ENCODE measurements around the gene SLC5A11.
"Not testable (repeated sequence)": the region's sequence is repeated elsewhere in the genome, so short reads cannot be mapped to it uniquely, and the experiment has no call there.

Gene SLC5A11

DNA sequence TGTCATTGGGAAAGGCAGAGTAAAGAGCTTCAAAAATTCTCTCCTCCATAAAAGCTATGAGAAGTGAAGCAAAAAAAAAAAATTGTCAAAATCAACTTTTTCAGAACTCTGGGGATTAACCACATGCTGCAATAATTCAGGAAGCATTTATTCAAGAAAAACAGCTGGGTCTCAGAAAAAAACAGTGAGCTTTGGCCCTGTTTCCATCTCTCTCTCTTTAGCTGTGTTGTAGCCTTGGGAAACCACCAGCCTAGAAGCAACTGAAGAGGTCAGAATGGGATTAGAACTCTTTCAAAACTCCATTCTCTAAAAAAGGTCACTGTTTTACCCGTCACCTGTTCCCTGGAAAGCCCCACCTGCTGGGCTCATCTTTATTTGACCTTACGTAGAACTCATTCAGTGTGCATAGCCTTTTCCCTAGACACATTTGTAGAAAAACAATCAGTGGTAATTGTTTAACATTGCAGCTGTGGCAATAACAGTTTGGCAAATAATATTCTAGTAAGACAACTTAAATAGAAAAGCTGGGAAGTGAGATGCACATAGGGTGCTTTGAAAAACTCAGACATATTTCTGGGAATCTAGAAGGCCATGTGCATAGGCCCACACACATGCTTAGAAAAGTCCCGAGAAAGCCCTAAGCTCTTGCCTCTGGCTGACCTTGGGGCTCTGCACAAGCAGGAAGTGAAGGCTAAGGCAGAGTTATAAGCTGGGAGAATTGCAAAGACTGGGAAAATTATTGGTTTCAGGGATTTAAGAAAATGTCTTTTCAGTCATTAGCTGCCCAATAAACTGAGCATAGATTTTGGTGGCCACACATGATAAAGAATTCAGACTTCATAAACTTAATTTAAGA, 18.0 kb downstream of the SLC5A11 start:
- DNase-seq = no peak

GRCh38 chr16:24869033-24869432, 23.3 kb downstream of the SLC5A11 start:
- DNase-seq = no peak

- no peak for DNase-seq
Observed at GRCh38 chr16:24871891-24872290, 26.1 kb downstream of the SLC5A11 start.

DNA sequence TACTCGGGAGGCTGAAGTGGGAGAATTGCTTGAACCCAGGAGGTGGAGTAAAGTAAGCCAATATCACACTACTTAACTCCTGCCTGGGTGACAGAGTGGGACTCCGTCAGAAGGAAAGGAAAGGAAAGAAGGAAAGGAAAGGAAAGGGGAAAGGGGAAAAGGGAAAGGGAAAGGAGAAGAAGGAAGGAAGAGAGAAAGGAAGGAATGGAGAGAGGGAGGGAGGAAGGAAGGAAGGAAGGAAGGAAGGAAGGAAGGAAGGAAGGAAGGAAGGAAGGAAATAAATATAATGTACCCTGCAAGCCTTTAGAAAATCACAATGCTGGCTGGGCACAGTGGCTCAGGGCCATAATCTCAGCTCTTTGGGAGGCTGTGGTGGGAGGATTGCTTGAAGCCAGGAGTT, 27.3 kb downstream of the SLC5A11 start:
- DNase-seq = no peak

- no peak for DNase-seq
Observed at GRCh38 chr16:24875466-24875865, 29.7 kb downstream of the SLC5A11 start.

GRCh38 chr16:24876231-24876630, 30.5 kb downstream of the SLC5A11 start:
- no peak for DNase-seq

- no peak for DNase-seq
Observed at GRCh38 chr16:24879684-24880083, 33.9 kb downstream of the SLC5A11 start.

GRCh38 chr16:24883714-24884151, 38.0 kb downstream of the SLC5A11 start:
- peak; percentile 56 for DNase-seq

GRCh38 chr16:24887472-24887871, 41.7 kb downstream of the SLC5A11 start:
- no peak for DNase-seq

GRCh38 chr16:24890746-24891145, 45.0 kb downstream of the SLC5A11 start:
- no peak for DNase-seq

- peak; percentile 34 for DNase-seq
Observed at GRCh38 chr16:24896439-24896838, 50.7 kb downstream of the SLC5A11 start.

DNA sequence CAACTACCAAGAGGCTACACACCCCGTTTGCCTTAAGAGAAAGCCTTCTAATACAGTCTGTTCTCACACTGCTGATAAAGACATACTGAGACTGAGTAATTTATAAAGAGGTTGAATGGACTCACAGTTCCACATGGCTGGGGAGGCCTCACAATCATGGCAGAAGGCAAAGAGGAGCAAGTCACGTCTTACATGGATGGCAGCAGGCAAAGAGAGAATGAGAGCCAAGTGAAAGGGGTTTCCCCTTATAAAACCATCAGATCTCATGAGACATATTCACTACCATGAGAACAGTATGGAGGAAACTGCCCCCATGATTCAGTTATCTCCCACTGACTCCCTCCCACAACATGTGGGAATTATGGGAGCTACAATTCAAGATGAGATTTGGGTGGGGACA, 51.8 kb downstream of the SLC5A11 start:
- not testable (repeated sequence) for DNase-seq

DNA sequence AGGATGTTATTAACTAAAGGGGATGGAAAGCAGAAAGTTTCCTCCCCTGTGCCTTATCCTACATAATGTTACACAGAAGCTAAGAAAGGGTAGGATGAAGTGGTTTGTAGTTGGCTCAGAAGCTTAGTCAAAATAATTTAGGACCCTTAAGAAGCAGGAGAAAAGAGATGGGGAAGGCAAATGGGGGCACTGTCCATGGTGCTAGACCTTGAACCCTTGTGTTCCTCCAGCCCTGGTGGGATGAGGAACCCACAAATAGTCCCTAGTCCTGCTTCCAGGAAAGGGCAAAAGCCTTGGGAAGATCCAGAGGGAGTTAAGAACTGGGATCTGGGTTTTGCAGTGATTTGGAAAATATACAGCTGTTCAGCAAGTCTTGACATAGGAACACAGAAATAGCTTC, 54.5 kb downstream of the SLC5A11 start:
- DNase-seq = no peak

- no peak for DNase-seq
Observed at GRCh38 chr16:24906199-24906808, 60.5 kb downstream of the SLC5A11 start.

- DNase-seq = no peak
Observed at GRCh38 chr16:24906901-24907300, 61.1 kb downstream of the SLC5A11 start.

DNA sequence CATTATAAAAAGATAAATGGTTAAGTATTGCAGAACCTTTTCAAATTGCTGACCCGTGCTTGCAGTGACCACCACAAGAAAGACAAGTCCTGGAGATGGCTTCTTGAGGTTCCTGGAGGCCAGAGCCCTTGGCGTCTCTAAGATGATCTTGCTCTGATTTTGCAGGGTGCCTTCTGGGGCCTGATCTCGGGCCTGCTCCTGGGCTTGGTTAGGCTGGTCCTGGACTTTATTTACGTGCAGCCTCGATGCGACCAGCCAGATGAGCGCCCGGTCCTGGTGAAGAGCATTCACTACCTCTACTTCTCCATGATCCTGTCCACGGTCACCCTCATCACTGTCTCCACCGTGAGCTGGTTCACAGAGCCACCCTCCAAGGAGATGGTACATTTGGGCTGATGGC, 63.0 kb downstream of the SLC5A11 start:
- DNase-seq = no peak

- DNase-seq = no peak
Observed at GRCh38 chr16:24909856-24910255, 64.1 kb downstream of the SLC5A11 start.

DNA sequence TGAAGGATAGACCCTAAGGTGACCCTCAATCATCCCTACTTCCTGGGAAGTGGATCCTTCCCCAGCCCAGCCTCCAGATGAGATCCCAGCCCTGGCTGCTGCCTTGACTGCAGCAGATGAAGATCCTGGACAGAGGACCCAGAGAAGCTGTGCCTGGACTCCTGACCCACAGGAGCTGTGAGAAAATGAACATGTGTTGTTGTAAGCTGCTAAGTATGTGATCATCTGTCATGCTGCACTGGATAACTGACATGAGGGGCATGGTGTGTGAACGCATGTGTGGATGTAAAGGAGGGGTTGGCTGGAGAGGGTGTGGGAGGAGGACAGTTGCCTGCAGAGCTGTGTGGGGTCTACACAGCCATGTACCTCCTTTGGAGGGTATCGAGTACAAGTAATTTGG, 69.3 kb downstream of the SLC5A11 start:
- no peak for DNase-seq

- no peak for DNase-seq
Observed at GRCh38 chr16:24915576-24915975, 69.8 kb downstream of the SLC5A11 start.

- DNase-seq = no peak
Observed at GRCh38 chr16:24917236-24917635, 71.5 kb downstream of the SLC5A11 start.

GRCh38 chr16:24917891-24918290, 72.1 kb downstream of the SLC5A11 start:
- DNase-seq = no peak

GRCh38 chr16:24918641-24919040, 72.9 kb downstream of the SLC5A11 start:
- DNase-seq = no peak

GRCh38 chr16:24919536-24919935, 73.8 kb downstream of the SLC5A11 start:
- no peak for DNase-seq

DNA sequence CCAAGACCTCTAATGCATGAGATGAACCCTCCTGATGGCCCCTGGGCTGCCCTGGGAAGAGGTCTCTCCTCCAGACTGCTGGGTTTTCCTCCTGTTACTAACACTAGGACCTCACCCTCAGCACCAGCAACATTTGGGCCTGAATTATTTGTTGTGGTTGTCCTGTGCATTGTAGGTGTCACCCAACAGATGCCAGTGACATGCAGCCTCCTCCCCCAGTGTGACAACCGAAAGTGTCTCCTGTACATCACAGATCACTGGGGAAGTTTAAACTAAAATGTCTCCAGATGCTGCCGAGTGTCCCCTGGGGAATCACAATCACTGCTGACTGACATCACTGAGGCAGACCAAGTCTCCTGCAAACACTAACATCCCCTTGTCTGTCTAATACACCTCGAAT, 74.8 kb downstream of the SLC5A11 start:
- DNase-seq = no peak

DNA sequence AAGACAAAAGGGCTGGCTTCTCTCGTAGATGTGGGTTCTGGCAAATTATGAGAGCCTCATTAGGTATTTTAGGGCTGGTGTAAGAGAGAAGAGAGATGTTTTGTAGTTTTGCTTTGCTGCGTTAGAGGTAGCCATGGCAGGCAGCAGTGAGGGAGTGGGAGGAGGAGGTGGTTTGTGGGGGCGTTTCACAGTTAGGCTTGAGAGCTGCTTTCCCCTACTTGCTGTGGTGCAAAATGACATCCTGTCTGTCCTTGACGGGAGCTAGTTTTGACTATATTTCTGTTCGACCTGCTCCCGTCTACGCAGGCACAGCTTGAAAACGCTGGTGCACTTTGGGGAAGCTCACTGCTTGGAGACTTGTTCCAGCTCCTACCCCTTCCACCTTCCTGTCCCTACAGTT, 75.5 kb downstream of the SLC5A11 start:
- no peak for DNase-seq

All from RPMI8226 (cell line).